K562 (cell line): ENCODE data around the gene DGCR2. TPM values are rescaled to one million over a fixed set of nuclear protein-coding genes. Genes with fewer than 3 reads are reported as not detected.

Experiments
- AFF4 ChIP-seq: sonication (generic); formaldehyde crosslinking; IDR thresholded peaks from 2 replicates; pipeline ENCODE4 v1.8.0; 2023; ENCODE audit warnings: mild to moderate bottlenecking, missing genetic modification reagents
- CREB5 ChIP-seq: fragments of 250-450 bp; sonication (Bioruptor Pico); IDR thresholded peaks from 2 replicates; pipeline ENCODE4 v1.5.0; 2020; ENCODE audit warnings: mild to moderate bottlenecking
- EWSR1 ChIP-seq: fragments of 450-650 bp; IDR thresholded peaks from 2 replicates; pipeline ENCODE4 v1.6.1; 2018; ENCODE audit warnings: borderline replicate concordance, mild to moderate bottlenecking, low read depth, moderate library complexity; ENCODE audit not compliant: partially characterized antibody
- LARP7 ChIP-seq: fragments of 450-650 bp; IDR thresholded peaks from 2 replicates; pipeline ENCODE4 v1.6.1; 2016
- MYNN ChIP-seq, 2 experiments: sonication (generic); formaldehyde crosslinking in 1 of 2; IDR thresholded peaks; 2 replicates each; pipeline versions ENCODE4 v1.5.0 to v1.6.1; 2016 to 2020; ENCODE audit warnings: antibody characterized with exemption in 1 of 2, missing genetic modification reagents in 1 of 2
- NUFIP1 ChIP-seq: fragments of 450-650 bp; IDR thresholded peaks from 2 replicates; pipeline ENCODE4 v1.6.1; 2018; ENCODE audit not compliant: partially characterized antibody
- TCF3 ChIP-seq: sonication (generic); formaldehyde crosslinking; IDR thresholded peaks from 2 replicates; pipeline ENCODE4 v1.4.0; 2020; ENCODE audit warnings: mild to moderate bottlenecking, missing genetic modification reagents
- TFAP4 ChIP-seq: sonication (generic); formaldehyde crosslinking; IDR thresholded peaks from 2 replicates; pipeline ENCODE4 v1.8.0; 2022; ENCODE audit warnings: missing genetic modification reagents, mild to moderate bottlenecking, moderate library complexity, borderline replicate concordance
- THRB ChIP-seq: fragments of 450-650 bp; formaldehyde crosslinking; conservative IDR thresholded peaks from 2 replicates; pipeline ENCODE4 v1.4.0; 2022; ENCODE audit warnings: mild to moderate bottlenecking, missing genetic modification characterization
- TRIM25 ChIP-seq: fragments of 450-650 bp; IDR thresholded peaks from 2 replicates; pipeline ENCODE4 v1.7.0; 2016; ENCODE audit warnings: borderline replicate concordance
- VEZF1 ChIP-seq: fragments of 200-800 bp; sonication (Bioruptor generic); IDR thresholded peaks from 2 replicates; pipeline ENCODE4 v1.6.1; 2017; ENCODE audit warnings: missing genetic modification characterization, missing compliant biosample characterization
- WHSC1 ChIP-seq: IDR thresholded peaks from one replicate; pipeline ENCODE4 v1.6.1; 2012; ENCODE audit warnings: low read length, control low read depth, inconsistent platforms
- ZNF140 ChIP-seq: fragments of 250-450 bp; sonication (Bioruptor Pico); IDR thresholded peaks from 2 replicates; pipeline ENCODE4 v1.8.0; 2021; ENCODE audit warnings: moderate library complexity, mild to moderate bottlenecking, inconsistent platforms
- ZNF561 ChIP-seq: fragments of 450-650 bp; formaldehyde crosslinking; conservative IDR thresholded peaks from 2 replicates; pipeline ENCODE4 v1.4.0; 2020; ENCODE audit warnings: mild to moderate bottlenecking, moderate library complexity
- ZNF583 ChIP-seq: fragments of 250-450 bp; sonication (Bioruptor Pico); IDR thresholded peaks from 2 replicates; pipeline ENCODE4 v1.4.0; 2020
- ZNF780A ChIP-seq: fragments of 250-450 bp; sonication (Bioruptor Pico); IDR thresholded peaks from 2 replicates; pipeline ENCODE4 v1.5.0; 2021; ENCODE audit warnings: mild to moderate bottlenecking
- polyA plus RNA-seq, 8 experiments: library from polyadenylated mRNA; depleted of rRNA in 4 of 8; stranded (reverse) in 5 of 8; unstranded in 3 of 8; fragments of >200 nt; fragmentation: Nextera tagmentation in 2 of 8; fragmentation: Illumina TruSeq in 1 of 8; extraction: Ambion mirVana in 2 of 8; extraction: Trizol in 1 of 8; gene quantifications; 2 replicates each; pipeline versions ENCODE4 v1.2.1 to v1.2.3, GENCODE V29; 2011 to 2014; ENCODE audit warnings: inconsistent platforms in 1 of 8, missing spikeins in 1 of 8
- total RNA-seq, 7 experiments: library from RNA; depleted of rRNA in 6 of 7; stranded (reverse); fragments of >200 nt in 6 of 7; fragmentation: Illumina TruSeq in 2 of 7; extraction: Trizol in 2 of 7; gene quantifications; 2 replicates each; pipeline versions ENCODE4 v1.2.1 to v1.2.3, GENCODE V29; 2011 to 2021; ENCODE audit warnings: low replicate concordance in 1 of 7

Gene DGCR2
- total and polyA plus RNA-seq, 9 of the 15 experiments (the other 6 are each of a cell fraction or from before 2014, with no cell fraction given), result 0.69 to 101 (median 56.4) TPM

- no peak for TF ChIP-seq AFF4 (CRISPR knock-in tag)
- TF ChIP-seq ZNF583, result 0 out of 2 replicates have a peak, but pooled peaks have one; percentile 51
- TF ChIP-seq LARP7, result no peak
- TF ChIP-seq ZNF561 (CRISPR knock-in tag), result no peak; the same call in 1 of the 2 replicates
- no peak for TF ChIP-seq MYNN (IDR thresholded peaks at IDR 0.05)
- TF ChIP-seq MYNN (CRISPR knock-in tag; IDR thresholded peaks at IDR 0.05), result no peak
- TF ChIP-seq TCF3 (CRISPR knock-in tag), result no peak
- TF ChIP-seq CREB5 (CRISPR knock-in tag), result no peak
- TF ChIP-seq THRB (CRISPR knock-in tag), result no peak
- TF ChIP-seq ZNF780A (CRISPR knock-in tag), result no peak
- TF ChIP-seq WHSC1, result no peak
- TF ChIP-seq NUFIP1, result no peak
- no peak for TF ChIP-seq TRIM25
- no peak for TF ChIP-seq EWSR1
- TF ChIP-seq VEZF1 (CRISPR knock-in tag), result peak; percentile 90
- no peak for TF ChIP-seq TFAP4 (CRISPR knock-in tag)
- TF ChIP-seq ZNF140 (CRISPR knock-in tag), result no peak
These were observed 12.8 kb downstream of the DGCR2 start (continued) for GRCh38 chr22:19109198-19110063.
